Heart left ventricle (tissue), 13 donors: ENCODE measurements around the gene CTCF.

Experiments used
- CTCF ChIP-seq, 12 donors: fragments of 200-600 bp; sonication (generic) in 4 of 12; IDR thresholded peaks; one replicate each; pipeline versions ENCODE4 v1.5.0 to v1.8.0; 2018 to 2022; ENCODE audit warnings: antibody characterized with exemption in 12 of 12, mild to moderate bottlenecking in 5 of 12
- POLR2A ChIP-seq, 2 donors: fragments of 450-650 bp; IDR thresholded peaks; one replicate each; pipeline ENCODE4 v1.6.1; 2017; ENCODE audit warnings: antibody characterized with exemption in 2 of 2, mild to moderate bottlenecking in 2 of 2, moderate library complexity in 2 of 2
- donor health status: ischemic (EF 13 %, LVEDD 7.1; RV severe dilation, severe dysfunction).
- donor health status: DM: no; HTN: yes; CAD: no.
- donor health status: DM: no; HTN: no; CAD: no.
- donor health status: ischemic (EF 25% LVEDD 6.9; RV normal size, moderate dysfunction).
- donor health status: ischemic (EF 25% LVEDD 5.7; RV mildly dilated, moderate dysfunction).
- donor health status: ischemic (EF 35%, LVEDD 5.7; RV mildly dilated, moderate dysfunction).
- donor health status: nonischemic (EF 11% LVEDD 7.7; RV severe dilation, severe dysfunction).
- donor health status: DM: yes; HTN: yes; CAD: no.
- donor health status: PGD.
- donor health status: ischemic (EF 29% LVEDD 5.4; RV normal size, mild dysfunction).
- donor health status: nonischemic (EF 23%, LVEDD 6.1; RV moderate dilation, normal function).

- TF ChIP-seq CTCF (IDR thresholded peaks at IDR 0.05) (no peak), POLR2A (IDR thresholded peaks at IDR 0.05) (no peak)
These were observed 98.9 kb downstream of the CTCF start for GRCh38 chr16:67661101-67661761.
